SH-SY5Y (cell line): ENCODE measurements around the gene CD274.

Experiments used
- GATA2 ChIP-seq: IDR thresholded peaks from 2 replicates; pipeline ENCODE4 v1.6.1; 2011; ENCODE audit warnings: mild to moderate bottlenecking, low read depth, low read length
- GATA3 ChIP-seq: IDR thresholded peaks from 2 replicates; pipeline ENCODE4 v1.6.1; 2011; ENCODE audit warnings: low read depth, mild to moderate bottlenecking, low read length, moderate library complexity

- TF ChIP-seq GATA2 (no peak), GATA3 (no peak)
Measured at GRCh38 chr9:5518937-5519319, 68.6 kb downstream of the CD274 start.
